ENCODE results near the gene HTT.

The HTT gene

DNA sequence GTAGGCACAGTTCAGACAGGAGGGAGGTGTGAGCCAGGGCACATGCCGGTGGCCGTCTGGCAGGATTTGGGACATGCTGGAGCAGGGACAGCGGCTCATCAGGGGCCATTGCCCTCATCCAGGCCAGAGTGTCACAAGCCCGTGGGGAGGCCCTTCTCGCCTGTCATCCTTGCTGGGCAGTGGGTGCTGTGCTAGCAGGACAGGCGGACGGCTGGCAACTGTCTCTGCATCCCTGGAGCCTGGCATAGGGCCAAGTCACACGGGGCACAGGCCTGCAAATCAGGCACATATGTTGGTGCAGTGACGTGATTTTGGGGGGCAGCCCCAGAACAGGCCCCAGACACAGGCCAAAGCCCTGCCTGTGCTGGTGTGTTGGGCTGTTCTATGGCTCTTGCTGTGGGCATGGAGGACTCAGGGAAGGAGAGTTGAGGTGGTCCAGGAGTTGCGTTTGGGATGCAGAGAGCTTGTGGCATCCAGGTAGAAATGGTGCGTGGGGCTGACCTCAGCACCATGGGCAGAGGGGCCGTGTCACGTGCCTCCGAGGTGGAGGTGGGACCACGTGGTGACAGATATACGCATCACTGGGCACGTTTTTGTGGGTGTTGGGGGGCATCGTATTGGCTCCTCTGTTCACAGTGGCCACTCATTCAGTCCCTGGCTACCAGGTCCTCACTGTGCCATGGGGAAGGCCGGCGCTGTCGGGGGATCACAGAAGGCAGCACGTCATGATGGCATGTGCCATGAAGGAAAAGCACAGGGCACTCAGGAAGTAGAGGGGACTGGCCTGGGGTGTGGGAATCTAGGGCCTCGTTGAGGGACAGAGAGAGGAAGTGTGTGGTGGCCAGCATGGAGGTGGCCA is 159.9 kb downstream of the HTT start:
- DNase-seq (ENCODE audit: low spot score): no peak

DNA sequence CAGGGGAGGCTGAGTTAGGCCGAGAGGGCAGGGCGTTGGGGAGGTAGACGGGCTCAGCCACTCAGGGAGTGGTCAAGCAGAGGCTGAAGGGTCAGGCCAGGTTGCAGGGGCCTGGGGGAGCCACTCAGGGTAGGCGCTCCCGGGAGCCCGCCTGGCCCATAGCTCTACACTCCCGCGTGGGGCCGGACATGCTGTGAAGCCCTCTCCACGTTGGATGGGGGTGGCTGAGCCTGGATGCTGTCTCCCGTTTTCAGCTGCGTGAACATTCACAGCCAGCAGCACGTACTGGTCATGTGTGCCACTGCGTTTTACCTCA is 160.5 kb downstream of the HTT start:
- DNase-seq (ENCODE audit: low spot score): no peak

DNA sequence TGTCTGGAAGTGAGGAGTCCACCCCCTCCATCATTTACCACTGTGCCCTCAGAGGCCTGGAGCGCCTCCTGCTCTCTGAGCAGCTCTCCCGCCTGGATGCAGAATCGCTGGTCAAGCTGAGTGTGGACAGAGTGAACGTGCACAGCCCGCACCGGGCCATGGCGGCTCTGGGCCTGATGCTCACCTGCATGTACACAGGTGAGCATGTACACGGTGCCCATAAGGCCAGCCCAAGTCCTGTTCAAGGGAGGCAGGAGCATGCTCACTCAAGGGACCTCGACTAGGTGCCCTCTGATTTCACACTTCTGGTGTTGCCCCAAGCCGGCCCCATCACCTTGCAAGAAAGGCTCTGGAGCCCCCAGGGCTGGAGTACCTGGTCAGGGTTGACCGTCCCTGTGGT is 161.1 kb downstream of the HTT start:
- DNase-seq (ENCODE audit: low spot score): no peak

DNA sequence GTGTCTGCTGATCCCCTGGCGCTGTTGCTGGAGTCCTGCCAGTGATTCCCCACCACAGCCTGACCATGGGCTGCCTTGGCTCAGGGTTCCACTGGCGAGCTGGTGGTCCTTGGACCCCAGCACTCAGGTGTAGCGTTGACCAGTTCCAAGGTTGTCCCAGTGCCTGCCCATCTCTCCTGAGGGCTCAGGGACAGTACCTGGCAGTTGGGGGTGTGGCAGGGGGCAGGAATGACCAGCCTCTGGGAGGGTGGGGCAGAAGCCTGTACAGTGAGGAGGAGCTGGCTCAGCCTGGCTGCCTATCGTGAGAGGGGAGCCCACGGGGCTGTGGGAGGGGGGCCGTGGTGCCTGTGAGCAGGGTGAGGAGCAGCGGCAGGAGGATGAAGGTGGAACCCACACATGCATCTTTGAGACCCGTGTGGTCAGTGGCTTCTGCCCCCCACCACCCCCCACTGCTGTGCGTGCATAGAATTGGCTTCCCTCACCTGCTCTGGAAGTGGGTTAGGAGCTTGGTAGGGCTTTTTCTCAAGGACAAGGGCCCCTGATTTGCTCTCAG is 161.9 kb downstream of the HTT start:
- DNase-seq (ENCODE audit: low spot score): no peak

DNA sequence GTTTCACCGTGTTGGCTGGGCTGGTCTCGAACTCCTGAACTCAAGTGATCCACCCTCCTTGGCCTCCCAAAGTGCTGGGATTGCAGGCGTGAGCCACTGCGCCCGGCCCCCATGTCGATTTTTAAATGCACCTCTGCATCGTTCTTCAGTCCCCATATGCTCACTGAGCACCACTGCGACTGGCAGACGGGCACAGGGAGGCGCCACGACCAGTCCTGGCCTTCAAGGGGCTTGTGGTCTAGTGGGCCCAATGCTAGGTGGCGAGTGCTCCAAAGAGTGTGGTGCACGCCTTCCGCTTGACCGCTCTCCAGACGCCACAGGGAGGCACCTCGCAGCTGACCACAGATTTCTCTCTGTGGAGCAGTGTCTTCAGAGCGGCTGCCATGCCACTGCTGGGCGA is 162.8 kb downstream of the HTT start:
- DNase-seq (ENCODE audit: low spot score): no peak

DNA sequence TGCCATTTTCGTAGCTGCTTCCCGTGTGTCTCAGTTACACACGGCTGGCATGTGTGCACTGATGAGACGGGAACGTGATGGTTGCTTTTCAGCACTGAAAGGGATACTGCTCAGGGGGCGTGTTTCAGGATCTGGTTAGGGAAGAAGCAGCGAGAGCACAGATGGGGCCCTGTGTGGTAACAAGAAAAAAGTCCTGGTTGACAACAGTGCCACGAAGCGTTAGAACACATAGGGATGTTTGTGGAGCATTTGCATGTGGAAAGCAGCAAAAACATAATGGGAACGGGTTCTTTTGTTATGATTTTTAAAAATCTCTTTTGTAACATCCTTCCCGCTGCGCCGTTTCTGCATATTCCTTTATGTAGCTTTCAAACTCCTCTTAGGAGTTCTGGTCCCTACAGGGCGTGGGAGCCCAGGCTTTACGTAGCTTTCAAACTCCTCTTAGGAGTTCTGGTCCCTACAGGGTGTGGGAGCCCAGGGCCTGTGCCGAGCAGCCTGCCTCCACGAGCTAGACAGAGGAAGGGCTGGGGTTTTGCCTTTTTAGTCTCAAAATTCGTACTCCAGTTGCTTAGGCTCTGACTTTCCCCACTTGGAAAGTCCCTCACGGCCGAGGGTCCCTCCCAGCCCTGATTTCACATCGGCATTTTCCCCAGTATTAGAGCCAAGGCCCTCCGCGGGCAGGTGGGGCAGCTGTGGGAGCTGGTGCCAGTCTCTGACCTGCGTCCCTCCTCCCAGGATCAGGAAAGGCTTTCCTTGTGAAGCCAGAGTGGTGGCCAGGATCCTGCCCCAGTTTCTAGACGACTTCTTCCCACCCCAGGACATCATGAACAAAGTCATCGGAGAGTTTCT is 163.5 kb downstream of the HTT start:
- no peak for DNase-seq (ENCODE audit: low spot score)

DNA sequence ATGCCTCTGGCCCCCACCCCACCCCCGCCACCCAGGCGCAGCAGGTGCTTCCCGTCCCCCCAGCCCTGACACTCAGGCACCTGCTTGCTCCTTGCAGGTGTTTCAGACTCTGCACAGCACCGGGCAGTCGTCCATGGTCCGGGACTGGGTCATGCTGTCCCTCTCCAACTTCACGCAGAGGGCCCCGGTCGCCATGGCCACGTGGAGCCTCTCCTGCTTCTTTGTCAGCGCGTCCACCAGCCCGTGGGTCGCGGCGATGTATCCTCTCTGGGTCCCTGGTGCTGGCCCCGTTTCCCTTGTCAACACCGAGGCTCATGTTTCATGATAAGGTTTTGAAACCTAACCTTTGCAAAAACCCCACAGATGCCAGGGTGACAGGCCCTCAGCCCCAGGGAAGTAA is 164.2 kb downstream of the HTT start:
- DNase-seq (ENCODE audit: low spot score): no peak

DNA sequence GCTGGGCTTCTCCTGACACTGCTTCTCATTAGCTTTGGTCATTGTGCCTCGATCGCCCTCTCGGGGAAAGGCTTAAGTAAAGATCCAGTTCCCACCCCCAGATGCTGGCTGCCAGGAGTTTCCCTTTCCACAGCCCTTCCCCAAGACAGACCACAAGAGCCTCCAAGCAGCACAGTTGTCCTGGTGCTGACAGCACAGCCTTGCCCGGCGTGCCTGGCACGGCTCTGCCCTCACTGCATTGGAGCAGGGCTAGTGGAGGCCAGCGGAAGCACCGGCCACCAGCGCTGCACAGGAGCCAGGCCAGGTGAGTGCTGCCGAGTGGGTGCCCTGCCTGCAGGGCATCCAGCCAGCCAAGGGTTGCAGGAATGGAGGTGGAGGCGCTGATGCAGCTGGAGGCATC is 164.8 kb downstream of the HTT start:
- DNase-seq (ENCODE audit: low spot score): no peak

DNA sequence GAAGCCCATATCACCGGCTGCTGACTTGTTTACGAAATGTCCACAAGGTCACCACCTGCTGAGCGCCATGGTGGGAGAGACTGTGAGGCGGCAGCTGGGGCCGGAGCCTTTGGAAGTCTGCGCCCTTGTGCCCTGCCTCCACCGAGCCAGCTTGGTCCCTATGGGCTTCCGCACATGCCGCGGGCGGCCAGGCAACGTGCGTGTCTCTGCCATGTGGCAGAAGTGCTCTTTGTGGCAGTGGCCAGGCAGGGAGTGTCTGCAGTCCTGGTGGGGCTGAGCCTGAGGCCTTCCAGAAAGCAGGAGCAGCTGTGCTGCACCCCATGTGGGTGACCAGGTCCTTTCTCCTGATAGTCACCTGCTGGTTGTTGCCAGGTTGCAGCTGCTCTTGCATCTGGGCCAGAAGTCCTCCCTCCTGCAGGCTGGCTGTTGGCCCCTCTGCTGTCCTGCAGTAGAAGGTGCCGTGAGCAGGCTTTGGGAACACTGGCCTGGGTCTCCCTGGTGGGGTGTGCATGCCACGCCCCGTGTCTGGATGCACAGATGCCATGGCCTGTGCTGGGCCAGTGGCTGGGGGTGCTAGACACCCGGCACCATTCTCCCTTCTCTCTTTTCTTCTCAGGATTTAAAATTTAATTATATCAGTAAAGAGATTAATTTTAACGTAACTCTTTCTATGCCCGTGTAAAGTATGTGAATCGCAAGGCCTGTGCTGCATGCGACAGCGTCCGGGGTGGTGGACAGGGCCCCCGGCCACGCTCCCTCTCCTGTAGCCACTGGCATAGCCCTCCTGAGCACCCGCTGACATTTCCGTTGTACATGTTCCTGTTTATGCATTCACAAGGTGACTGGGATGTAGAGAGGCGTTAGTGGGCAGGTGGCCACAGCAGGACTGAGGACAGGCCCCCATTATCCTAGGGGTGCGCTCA is 165.8 kb downstream of the HTT start:
- no peak for DNase-seq (ENCODE audit: low spot score)

DNA sequence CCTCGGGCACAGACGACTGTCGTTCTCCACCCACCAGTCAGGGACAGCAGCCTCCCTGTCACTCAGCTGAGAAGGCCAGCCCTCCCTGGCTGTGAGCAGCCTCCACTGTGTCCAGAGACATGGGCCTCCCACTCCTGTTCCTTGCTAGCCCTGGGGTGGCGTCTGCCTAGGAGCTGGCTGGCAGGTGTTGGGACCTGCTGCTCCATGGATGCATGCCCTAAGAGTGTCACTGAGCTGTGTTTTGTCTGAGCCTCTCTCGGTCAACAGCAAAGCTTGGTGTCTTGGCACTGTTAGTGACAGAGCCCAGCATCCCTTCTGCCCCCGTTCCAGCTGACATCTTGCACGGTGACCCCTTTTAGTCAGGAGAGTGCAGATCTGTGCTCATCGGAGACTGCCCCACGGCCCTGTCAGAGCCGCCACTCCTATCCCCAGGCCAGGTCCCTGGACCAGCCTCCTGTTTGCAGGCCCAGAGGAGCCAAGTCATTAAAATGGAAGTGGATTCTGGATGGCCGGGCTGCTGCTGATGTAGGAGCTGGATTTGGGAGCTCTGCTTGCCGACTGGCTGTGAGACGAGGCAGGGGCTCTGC is 166.5 kb downstream of the HTT start:
- DNase-seq (ENCODE audit: low spot score): no peak

DNA sequence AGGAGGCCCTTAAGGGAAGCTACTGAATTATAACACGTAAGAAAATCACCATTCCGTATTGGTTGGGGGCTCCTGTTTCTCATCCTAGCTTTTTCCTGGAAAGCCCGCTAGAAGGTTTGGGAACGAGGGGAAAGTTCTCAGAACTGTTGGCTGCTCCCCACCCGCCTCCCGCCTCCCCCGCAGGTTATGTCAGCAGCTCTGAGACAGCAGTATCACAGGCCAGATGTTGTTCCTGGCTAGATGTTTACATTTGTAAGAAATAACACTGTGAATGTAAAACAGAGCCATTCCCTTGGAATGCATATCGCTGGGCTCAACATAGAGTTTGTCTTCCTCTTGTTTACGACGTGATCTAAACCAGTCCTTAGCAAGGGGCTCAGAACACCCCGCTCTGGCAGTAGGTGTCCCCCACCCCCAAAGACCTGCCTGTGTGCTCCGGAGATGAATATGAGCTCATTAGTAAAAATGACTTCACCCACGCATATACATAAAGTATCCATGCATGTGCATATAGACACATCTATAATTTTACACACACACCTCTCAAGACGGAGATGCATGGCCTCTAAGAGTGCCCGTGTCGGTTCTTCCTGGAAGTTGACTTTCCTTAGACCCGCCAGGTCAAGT is 167.5 kb downstream of the HTT start:
- no peak for DNase-seq (ENCODE audit: low spot score)

DNA sequence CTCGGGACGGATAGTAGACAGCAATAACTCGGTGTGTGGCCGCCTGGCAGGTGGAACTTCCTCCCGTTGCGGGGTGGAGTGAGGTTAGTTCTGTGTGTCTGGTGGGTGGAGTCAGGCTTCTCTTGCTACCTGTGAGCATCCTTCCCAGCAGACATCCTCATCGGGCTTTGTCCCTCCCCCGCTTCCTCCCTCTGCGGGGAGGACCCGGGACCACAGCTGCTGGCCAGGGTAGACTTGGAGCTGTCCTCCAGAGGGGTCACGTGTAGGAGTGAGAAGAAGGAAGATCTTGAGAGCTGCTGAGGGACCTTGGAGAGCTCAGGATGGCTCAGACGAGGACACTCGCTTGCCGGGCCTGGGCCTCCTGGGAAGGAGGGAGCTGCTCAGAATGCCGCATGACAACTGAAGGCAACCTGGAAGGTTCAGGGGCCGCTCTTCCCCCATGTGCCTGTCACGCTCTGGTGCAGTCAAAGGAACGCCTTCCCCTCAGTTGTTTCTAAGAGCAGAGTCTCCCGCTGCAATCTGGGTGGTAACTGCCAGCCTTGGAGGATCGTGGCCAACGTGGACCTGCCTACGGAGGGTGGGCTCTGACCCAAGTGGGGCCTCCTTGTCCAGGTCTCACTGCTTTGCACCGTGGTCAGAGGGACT is 168.8 kb downstream of the HTT start:
- DNase-seq (ENCODE audit: low spot score): no peak

DNA sequence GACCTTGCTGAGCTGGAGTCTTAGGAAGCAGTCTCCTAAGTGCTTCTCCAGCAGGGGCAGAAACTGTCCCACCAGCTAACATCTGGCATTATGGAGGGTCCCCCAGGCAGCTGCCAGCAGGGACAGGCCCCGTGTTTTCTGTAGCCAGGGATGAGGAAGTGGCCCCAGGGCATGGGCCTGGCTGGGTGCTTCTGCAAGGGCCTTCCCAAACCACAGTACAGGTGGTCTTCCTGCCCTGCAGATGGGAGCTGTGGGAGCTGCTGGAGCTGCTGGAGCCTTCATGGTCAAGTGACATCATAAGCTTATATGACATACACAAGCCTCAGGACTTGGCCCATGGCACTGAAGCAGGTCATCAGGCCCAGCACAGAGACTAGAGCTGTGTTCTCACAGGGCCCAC is 169.5 kb downstream of the HTT start:
- no peak for DNase-seq (ENCODE audit: low spot score)

DNA sequence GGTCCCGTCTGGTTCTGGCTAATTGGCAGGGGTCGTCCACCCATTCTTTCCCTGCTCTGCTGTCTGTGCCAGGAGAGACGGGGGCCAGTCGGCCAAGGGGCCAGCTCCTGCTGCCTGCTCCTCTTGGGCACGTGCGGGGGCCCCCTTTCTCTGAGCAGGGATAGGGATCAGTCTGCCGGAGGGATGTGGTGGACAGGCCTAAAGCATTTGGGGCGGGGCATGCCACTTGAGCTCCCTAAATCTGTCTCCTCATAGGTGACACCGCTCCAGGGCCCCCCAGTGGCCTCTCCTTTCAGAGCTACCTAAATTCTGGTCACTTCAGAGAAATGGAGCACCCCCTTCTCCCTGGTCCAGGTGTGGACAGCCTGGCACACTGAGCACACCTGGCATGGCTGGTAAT is 170.3 kb downstream of the HTT start:
- DNase-seq (ENCODE audit: low spot score): no peak

DNA sequence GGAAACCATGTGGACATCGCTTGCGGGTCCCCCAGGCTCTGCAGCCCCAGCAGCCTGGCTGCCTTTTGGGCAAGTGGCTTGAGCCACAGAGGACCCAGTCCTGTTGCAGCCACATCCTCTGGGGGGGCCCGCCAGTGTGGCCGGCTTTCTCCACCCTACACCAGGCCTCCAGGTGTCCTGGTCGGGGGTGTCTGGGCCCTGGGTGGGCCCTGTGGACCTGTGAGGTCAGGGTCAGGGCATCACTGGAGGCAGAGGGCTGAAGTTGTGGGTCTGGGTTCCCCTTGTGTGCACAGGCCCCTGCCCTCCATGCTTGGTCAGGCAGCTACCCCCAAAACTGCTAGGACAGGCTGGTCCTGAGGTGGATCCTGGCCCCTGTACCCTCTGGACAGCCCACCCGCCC is 171.2 kb downstream of the HTT start:
- DNase-seq (ENCODE audit: low spot score): no peak

DNA sequence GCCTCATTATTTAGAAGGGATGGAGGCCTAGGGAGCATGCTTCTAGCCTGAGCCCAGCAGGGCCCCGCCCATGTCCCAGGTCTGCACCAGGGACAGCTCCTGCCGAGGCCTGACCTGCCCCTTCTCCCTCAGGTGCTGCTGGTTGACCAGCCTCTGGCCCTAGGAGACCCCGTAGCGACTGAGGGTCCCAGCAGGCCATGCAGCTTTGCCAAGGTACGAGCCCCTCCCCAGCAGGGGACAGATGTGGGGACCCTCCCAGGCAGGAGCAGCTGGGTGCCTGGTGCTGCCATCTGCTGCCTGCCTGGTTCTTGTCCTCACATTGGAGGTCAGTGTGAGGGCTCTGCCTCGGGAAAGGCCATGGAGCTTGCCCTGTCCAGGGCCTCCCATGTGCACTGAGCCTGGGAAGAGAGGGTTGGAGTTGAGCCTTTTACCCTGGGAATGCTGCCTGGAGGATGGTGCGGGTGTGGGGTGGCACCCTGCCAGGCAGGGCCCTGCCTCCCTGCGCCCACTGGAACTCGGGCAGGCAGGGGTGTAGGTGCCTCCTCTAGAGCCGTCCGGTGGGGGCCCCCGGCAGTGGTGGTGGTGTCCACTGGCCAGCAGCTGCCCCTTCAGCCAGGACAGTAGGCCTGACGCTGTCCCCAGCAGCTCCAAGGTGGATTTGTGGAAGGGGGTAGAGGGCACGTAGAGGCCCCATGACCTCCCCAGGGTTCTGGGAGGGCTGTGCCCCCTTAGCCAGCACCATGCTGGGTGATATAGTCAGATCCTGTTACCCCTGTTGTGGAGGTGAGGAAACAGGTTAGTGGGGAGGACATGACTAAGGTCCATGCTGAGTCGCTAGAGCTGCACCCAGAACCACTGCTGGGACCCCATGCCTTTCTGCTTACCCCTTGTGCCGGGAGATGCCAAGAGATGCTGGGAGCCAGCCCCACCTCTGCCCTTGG is 172.2 kb downstream of the HTT start:
- DNase-seq (ENCODE audit: low spot score): no peak

DNA sequence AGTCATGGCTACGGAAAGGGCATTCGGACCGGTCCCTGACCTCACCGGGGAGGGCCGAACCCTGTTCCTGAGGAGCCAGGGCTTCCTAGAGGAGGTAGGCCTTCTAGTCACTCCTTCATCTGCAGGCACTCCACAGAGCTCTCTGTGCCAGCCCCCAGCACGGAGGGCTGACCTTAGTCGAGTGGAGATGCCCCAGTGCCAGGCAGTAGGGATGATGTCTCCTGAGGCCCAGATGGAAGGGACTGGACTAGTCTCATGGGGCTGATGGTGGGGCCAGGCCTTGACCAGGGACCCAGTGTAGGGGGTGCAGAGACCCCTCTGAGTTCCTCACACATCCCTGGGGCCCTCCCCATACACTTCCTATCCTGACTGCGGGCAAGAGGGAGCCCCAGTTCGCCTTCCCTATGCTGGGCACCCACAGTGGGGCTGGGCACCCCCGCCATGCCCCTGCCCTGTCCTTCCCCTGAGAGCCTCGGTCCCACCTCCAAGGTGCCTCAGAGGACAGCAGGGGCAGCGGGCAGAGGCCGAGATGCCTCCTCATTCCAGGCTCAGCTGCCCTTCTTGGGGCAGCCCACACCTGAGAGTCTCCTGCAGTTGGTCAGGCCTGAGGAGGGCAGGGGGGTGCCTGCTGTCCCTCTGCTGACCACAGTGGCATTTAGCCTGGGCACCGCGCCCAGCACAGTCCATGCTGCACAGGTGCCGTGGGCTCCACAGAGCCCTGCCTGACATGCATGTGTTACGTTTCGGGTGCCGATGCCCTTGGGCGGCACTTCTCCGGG is 173.1 kb downstream of the HTT start:
- no peak for DNase-seq (ENCODE audit: low spot score)

DNA sequence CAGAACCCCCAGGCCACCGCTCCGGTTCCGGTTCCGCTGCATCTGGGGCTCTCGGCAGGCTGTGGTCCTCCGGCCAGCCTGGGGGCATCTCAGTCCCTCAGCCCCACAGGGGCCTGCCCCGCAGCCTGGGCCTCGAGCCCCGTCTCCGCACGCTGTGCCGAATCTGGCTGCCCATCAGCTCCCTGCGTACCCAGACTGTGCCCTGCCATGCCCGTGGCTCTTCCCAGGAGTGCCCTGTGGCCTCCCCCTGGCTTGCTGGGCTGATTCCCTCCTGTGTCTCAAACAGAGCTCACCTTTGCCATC is 173.6 kb downstream of the HTT start:
- no peak for DNase-seq (ENCODE audit: low spot score)
